Suprapubic skin (tissue), 4 donors: ENCODE results near the gene EDAR. TPM values are rescaled to one million over a fixed set of nuclear protein-coding genes. Genes with fewer than 3 reads are reported as not detected.

Experiments used
- DNase-seq, 2 donors: peaks; one replicate each; pipeline ENCODE4 v3.0.0-alpha.2; 2019; ENCODE audit warnings: low spot score in 2 of 2
- H3K27ac ChIP-seq: fragments of 200-600 bp; sonication (generic); one replicate; pipeline ENCODE4 v1.5.1; 2019
- H3K27me3 ChIP-seq: fragments of 200-600 bp; sonication (generic); one replicate; pipeline ENCODE4 v1.5.1; 2019
- H3K36me3 ChIP-seq: fragments of 200-600 bp; sonication (generic); one replicate; pipeline ENCODE4 v1.5.1; 2019
- H3K4me1 ChIP-seq: fragments of 200-600 bp; sonication (generic); one replicate; pipeline ENCODE4 v1.5.1; 2019
- H3K4me3 ChIP-seq: fragments of 200-600 bp; sonication (generic); one replicate; pipeline ENCODE4 v1.5.1; 2019; ENCODE audit warnings: mild to moderate bottlenecking
- H3K9me3 ChIP-seq: fragments of 200-600 bp; sonication (generic); one replicate; pipeline ENCODE4 v1.5.1; 2019
- CTCF ChIP-seq, 2 donors: fragments of 200-600 bp in 1 of 2; fragments of 450-650 bp in 1 of 2; sonication (generic) in 1 of 2; IDR thresholded peaks; one replicate each; pipeline ENCODE4 v1.5.1; 2016 to 2019; ENCODE audit warnings: antibody characterized with exemption in 2 of 2, mild to moderate bottlenecking in 1 of 2, moderate library complexity in 1 of 2
- EP300 ChIP-seq: sonication (generic); formaldehyde crosslinking; IDR thresholded peaks from one replicate; pipeline ENCODE4 v1.6.1; 2017; ENCODE audit warnings: antibody characterized with exemption
- POLR2A ChIP-seq, 2 donors: fragments of 450-650 bp; IDR thresholded peaks; one replicate each; pipeline ENCODE4 v1.6.1; 2017; ENCODE audit warnings: antibody characterized with exemption in 2 of 2, mild to moderate bottlenecking in 2 of 2, moderate library complexity in 2 of 2
- POLR2AphosphoS5 ChIP-seq, 3 donors: sonication (generic); formaldehyde crosslinking; IDR thresholded peaks; one replicate each; pipeline ENCODE4 v1.6.1; 2017; ENCODE audit warnings: antibody characterized with exemption in 3 of 3
- WGBS: methylation state at CpG from one replicate; pipeline ENCODE4 v1.1.5; 2018; 5-methylcytosine and 5-hydroxymethylcytosine counted together
- total RNA-seq, 4 donors: library from RNA; depleted of rRNA; stranded (reverse); fragments of >200 nt; gene quantifications; one replicate each; pipeline ENCODE4 v1.1.0, GENCODE V29; 2016

Gene EDAR
- total RNA-seq, 4 donors from 2014 or later, result 1.5 to 4.3 (median 2.2) TPM

- H3K27me3 ChIP-seq, result no peaks in the 10 kb centered on the region
- WGBS, result 73% methylated on average over 5 of the region's 5 CpGs
- TF ChIP-seq EP300, result no peak
- no peak for TF ChIP-seq CTCF (IDR thresholded peaks at IDR 0.05)
- no peak for TF ChIP-seq POLR2AphosphoS5 (IDR thresholded peaks at IDR 0.05)
- TF ChIP-seq POLR2A (IDR thresholded peaks at IDR 0.05), result no peak
These were observed 29.0 kb downstream of the EDAR start for GRCh38 chr2:108960006-108960405.

GRCh38 chr2:108959401-108959800, 29.6 kb downstream of the EDAR start:
- WGBS, result 34% methylated on average over 7 of the region's 7 CpGs
- Histone ChIP-seq H3K27ac (no peak overlapping the region), H3K27me3 (no peaks in the 10 kb centered on the region), H3K4me1 (peaks cover 27% of the 10 kb centered on the region), H3K36me3 (no peaks in the 10 kb centered on the region), H3K9me3 (no peaks in the 10 kb centered on the region), H3K4me3 (no peak overlapping the region)
- DNase-seq, result peak in 1 of 2 donors; percentile 35
- TF ChIP-seq EP300 (no peak), POLR2A (IDR thresholded peaks at IDR 0.05) (no peak), POLR2AphosphoS5 (IDR thresholded peaks at IDR 0.05) (no peak), CTCF (IDR thresholded peaks at IDR 0.05) (no peak)

More at GRCh38 chr2:108960006-108960405, 29.0 kb downstream of the EDAR start:
- H3K4me1 ChIP-seq, result peaks cover 27% of the 10 kb centered on the region
- DNase-seq, result peak in 1 of 2 donors; percentile 44
- no peaks in the 10 kb centered on the region for H3K36me3 ChIP-seq
- H3K27ac ChIP-seq, result no peak overlapping the region
- H3K9me3 ChIP-seq, result no peaks in the 10 kb centered on the region
- no peak overlapping the region for H3K4me3 ChIP-seq

- no peak overlapping the region for H3K4me3 ChIP-seq
- WGBS, result 51% methylated on average over 6 of the region's 7 CpGs
- DNase-seq, result peak in 1 of 2 donors; percentile 31
- H3K36me3 ChIP-seq, result no peaks in the 10 kb centered on the region
- TF ChIP-seq POLR2AphosphoS5 (IDR thresholded peaks at IDR 0.05) (no peak), EP300 (no peak), POLR2A (IDR thresholded peaks at IDR 0.05) (no peak), CTCF (IDR thresholded peaks at IDR 0.05) (no peak)
- H3K27me3 ChIP-seq, result no peaks in the 10 kb centered on the region
- H3K4me1 ChIP-seq, result peaks cover 27% of the 10 kb centered on the region
- H3K9me3 ChIP-seq, result no peaks in the 10 kb centered on the region
- H3K27ac ChIP-seq, result peak overlapping the region; percentile 29
These were observed 30.2 kb downstream of the EDAR start for GRCh38 chr2:108958632-108959341.

- Histone ChIP-seq H3K27me3 (no peaks in the 10 kb centered on the region), H3K36me3 (no peaks in the 10 kb centered on the region), H3K4me3 (no peak overlapping the region), H3K4me1 (peaks cover 27% of the 10 kb centered on the region), H3K27ac (peak overlapping the region; percentile 29), H3K9me3 (no peaks in the 10 kb centered on the region)
- 50% methylated on average over 8 of the region's 8 CpGs for WGBS
- peak in 1 of 2 donors; percentile 14 for DNase-seq
- TF ChIP-seq POLR2AphosphoS5 (IDR thresholded peaks at IDR 0.05), result no peak
- TF ChIP-seq POLR2A (IDR thresholded peaks at IDR 0.05), result no peak
- no peak for TF ChIP-seq CTCF (IDR thresholded peaks at IDR 0.05)
- TF ChIP-seq EP300, result no peak
These were observed 31.0 kb downstream of the EDAR start for GRCh38 chr2:108958002-108958401.

GRCh38 chr2:108956375-108956774, 32.6 kb downstream of the EDAR start:
- peaks cover 27% of the 10 kb centered on the region for H3K4me1 ChIP-seq
- no peaks in the 10 kb centered on the region for H3K36me3 ChIP-seq
- no peak overlapping the region for H3K4me3 ChIP-seq
- no peak for DNase-seq
- H3K27me3 ChIP-seq, result no peaks in the 10 kb centered on the region
- H3K27ac ChIP-seq, result no peak overlapping the region
- whole genome bisulfite sequencing, result 77% methylated on average over 2 of the region's 2 CpGs
- TF ChIP-seq POLR2AphosphoS5 (IDR thresholded peaks at IDR 0.05) (no peak), POLR2A (IDR thresholded peaks at IDR 0.05) (no peak), EP300 (no peak), CTCF (IDR thresholded peaks at IDR 0.05) (no peak)
- H3K9me3 ChIP-seq, result no peaks in the 10 kb centered on the region
